Measurements from ENCODE around the gene CCDC97.

Gene CCDC97

DNA sequence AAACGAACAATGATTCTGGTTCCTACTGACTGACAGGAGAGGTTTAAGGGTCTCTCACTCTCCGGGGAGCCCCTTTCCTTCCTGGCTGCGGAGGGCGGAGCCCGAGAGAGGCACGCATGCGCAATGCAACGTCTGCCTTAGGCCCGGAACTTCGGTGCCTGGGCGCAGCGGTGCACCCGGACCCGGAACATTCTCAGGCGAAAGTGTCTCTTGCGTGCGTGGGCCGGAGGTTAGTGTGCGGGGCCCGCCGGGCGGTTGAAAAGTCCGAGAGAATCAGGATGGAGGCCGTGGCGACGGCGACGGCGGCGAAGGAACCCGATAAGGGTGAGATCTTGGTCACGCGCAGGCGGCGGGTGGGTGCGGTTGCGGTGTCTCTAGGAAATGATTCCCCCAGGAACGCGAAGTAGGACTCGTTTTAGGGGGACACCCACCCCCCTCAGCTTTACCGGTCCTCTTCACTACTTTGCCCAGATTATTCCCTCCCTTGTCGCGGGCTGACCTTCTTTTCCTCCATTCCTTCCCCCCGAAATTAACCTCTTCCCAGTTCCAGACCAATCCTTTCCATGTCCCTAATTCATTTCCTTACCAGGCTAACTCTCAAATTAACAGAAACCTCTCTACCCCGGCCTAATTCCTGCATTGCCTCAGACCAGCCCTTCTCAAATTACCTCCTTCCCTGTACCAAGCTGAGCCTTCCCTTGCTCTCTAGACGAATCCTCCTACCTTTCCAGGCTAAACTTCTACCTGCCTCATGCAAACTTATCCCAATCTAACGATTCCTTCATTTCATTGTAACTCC is at the start of gene CCDC97:
TSS of gene CCDC97 (plus strand) at position 140 of the 799 bp plus-strand sequence. CDS start at position 279, 139 bp downstream.
- in situ Hi-C loops (cut with HindIII; ENCODE audit: low pct_ligation_motif_present, low sequenced_read_pairs): no loop called here
- peak; percentile 75 for DNase-seq
- peak within 1 kb of the TSS; percentile 82 for H3K4me3 ChIP-seq (ENCODE audit: low read depth, low read length)
- peak within 1 kb of the TSS; percentile 98 for H3K27ac ChIP-seq
- TF ChIP-seq, protein P1, sequence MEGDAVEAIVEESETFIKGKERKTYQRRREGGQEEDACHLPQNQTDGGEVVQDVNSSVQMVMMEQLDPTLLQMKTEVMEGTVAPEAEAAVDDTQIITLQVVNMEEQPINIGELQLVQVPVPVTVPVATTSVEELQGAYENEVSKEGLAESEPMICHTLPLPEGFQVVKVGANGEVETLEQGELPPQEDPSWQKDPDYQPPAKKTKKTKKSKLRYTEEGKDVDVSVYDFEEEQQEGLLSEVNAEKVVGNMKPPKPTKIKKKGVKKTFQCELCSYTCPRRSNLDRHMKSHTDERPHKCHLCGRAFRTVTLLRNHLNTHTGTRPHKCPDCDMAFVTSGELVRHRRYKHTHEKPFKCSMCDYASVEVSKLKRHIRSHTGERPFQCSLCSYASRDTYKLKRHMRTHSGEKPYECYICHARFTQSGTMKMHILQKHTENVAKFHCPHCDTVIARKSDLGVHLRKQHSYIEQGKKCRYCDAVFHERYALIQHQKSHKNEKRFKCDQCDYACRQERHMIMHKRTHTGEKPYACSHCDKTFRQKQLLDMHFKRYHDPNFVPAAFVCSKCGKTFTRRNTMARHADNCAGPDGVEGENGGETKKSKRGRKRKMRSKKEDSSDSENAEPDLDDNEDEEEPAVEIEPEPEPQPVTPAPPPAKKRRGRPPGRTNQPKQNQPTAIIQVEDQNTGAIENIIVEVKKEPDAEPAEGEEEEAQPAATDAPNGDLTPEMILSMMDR (IDR thresholded peaks at IDR 0.05; ENCODE audit: low read depth, low read length, missing control alignments): no peak
- no peaks in the 10 kb centered on the region for H3K27me3 ChIP-seq (replicated peaks)
- H3K36me3 ChIP-seq (replicated peaks): peaks cover 34% of the 10 kb centered on the region

DNA sequence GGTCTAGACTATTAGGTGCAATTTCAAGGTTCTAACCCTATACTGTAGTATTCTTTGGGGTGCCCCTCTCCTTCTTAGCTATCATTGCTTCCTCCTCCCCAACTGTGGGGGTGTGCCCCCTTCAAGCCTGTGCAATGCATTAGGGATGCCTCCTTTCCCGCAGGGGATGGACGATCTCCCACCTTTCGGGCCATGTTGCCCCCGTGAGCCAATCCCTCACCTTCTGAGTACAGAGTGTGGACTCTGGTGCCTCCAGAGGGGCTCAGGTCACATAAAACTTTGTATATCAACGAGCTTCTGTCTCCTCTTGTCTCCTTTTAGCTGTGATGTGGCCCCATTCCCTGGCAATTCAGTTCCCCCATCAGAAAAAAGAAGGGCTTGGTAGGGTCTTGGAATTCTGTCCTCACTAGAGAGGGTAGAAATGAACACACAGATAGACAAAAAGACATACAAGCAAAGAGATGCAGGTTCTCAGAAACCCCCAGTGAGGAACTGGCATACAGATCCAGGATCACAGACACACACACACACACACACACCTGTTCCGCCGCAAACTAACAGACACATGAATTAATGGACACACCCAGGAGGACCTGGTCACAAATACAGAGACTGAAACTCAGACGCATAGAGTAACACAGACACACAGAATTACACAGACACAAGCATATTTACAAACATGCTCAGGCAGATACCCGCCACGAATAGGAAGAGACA is 48.3 kb upstream of the CCDC97 start:
- TF ChIP-seq, protein P1 (IDR thresholded peaks at IDR 0.05; ENCODE audit: low read depth, low read length, missing control alignments): no peak
- Histone ChIP-seq H3K4me3 (ENCODE audit: low read depth, low read length) (peak overlapping the region; percentile 63), H3K36me3 (replicated peaks) (peaks cover 44% of the 10 kb centered on the region), H3K27me3 (replicated peaks) (no peaks in the 10 kb centered on the region), H3K27ac (peak overlapping the region; percentile 98)
- no peak for DNase-seq
- in situ Hi-C loops (cut with HindIII; ENCODE audit: low pct_ligation_motif_present, low sequenced_read_pairs): no loop called here

DNA sequence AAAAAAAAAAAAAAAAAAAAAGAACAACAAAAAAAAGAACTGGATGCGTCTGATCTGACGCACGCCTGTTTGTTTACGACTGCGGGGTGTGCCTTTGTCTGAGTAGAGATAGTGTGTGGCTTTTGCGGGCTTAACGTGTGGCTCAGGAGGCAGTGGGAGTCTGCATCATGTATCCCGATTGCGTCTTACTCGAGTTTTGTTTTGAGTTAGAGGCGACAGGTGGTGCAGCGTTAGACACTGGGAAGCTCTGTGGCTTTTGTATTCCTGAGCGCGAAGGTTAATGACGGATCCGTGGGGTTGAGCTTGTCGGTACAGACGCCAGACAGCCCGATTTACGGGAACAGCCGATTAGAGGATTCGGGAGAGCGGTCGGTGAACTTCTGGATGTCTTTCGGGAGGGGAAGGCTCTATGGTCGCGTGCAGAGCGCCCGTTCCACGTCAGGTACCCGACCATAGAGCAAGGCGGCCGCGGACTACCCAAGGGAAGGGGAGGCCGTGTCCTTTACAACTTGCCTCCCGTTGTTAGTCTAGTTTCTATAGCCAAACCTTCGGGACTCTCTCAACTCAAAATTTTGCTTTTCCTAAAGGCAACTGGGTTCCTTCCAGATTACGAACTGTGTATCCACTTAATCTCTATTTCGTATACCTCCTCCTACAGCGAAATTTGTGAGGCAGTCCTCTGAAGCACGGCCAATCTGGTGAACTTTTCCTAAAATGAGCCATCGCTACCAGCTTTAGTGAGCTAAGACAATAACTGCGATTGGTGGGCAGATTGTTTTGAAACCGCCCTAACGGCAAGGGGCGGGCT is 46.7 kb upstream of the CCDC97 start:
- TF ChIP-seq, protein P1 (IDR thresholded peaks at IDR 0.05; ENCODE audit: low read depth, low read length, missing control alignments): no peak
- peak; percentile 80 for DNase-seq
- no peaks in the 10 kb centered on the region for H3K27me3 ChIP-seq (replicated peaks)
- H3K4me3 ChIP-seq (ENCODE audit: low read depth, low read length): peak overlapping the region; percentile 63
- peaks cover 31% of the 10 kb centered on the region for H3K36me3 ChIP-seq (replicated peaks)
- peak overlapping the region; percentile 98 for H3K27ac ChIP-seq
- in situ Hi-C loops (cut with HindIII; ENCODE audit: low pct_ligation_motif_present, low sequenced_read_pairs): no loop called here

DNA sequence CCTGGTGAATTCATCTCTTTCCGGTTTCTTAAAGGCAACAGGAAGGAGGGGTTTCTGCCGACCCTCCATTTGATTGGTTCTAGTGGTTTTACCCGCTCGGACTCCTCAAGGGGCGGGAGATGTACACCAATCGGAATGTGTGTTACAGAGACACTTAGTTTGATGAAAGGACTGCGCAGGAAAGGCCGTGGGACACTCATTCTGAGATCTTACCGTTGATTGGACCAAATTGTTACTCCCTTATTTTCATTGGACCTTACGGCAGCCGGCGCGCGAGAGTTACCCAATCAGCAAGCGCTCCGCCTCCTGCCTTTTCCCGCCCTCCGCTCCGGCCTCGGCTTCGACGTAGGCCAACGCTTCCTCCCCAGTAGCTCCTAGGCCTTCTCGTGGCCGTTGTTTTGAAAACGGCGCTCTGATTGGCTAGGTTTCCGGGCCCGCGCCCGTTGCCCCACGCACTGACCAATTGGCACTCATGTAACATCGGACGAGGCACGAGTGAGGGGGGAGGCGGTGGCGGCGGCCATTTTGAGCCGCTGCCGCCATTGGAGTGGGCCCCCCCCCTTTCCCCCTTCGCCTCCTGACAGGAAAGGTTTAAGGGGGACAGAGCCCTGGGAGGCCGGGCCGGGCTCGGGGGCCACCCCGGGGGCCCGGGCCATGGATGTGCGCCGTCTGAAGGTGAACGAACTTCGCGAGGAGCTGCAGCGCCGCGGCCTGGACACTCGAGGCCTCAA is 46.0 kb upstream of the CCDC97 start, which contains the start of gene HNRNPUL1:
TSS of gene HNRNPUL1 (plus strand) at position 523 of the 731 bp plus-strand sequence. CDS start at position 655, 132 bp downstream.
- TF ChIP-seq, protein P1 (IDR thresholded peaks at IDR 0.05; ENCODE audit: low read depth, low read length, missing control alignments): peak; percentile 36
- peak within 1 kb of the TSS; percentile 99 for H3K27ac ChIP-seq
- peaks cover 31% of the 10 kb centered on the region for H3K36me3 ChIP-seq (replicated peaks)
- H3K27me3 ChIP-seq (replicated peaks): no peaks in the 10 kb centered on the region
- peak; percentile 100 for DNase-seq
- peak within 1 kb of the TSS; percentile 90 for H3K4me3 ChIP-seq (ENCODE audit: low read depth, low read length)
- in situ Hi-C loops (cut with HindIII; ENCODE audit: low pct_ligation_motif_present, low sequenced_read_pairs): no loop called here

Measured in brain microvascular endothelial cell (primary cell).